Smooth muscle cell (in vitro differentiated cells): ENCODE data around the gene TNFRSF18. TPM values are rescaled to one million over a fixed set of nuclear protein-coding genes. Genes with fewer than 3 reads are reported as not detected.

Source experiments
- DNase-seq: peaks from one replicate; lab custom pipeline; 2025; ENCODE audit not compliant: unreplicated experiment; lab: John Stamatoyannopoulos, UW
- H2AFZ ChIP-seq: fragments of 200-600 bp; sonication (generic); 2 replicates; pipeline ENCODE4 v1.6.0; 2016; ENCODE audit warnings: antibody characterized with exemption, low read depth, mild to moderate bottlenecking
- H3F3A ChIP-seq: fragments of 200-600 bp; sonication (generic); 2 replicates; pipeline ENCODE4 v1.6.0; 2017; ENCODE audit warnings: antibody characterized with exemption, low read depth
- H3K27ac ChIP-seq: fragments of 200-600 bp; sonication (generic); 2 replicates; pipeline ENCODE4 v1.5.1; 2016; ENCODE audit warnings: low read depth, mild to moderate bottlenecking
- H3K27me3 ChIP-seq: fragments of 200-600 bp; sonication (generic); 2 replicates; pipeline ENCODE4 v1.6.1; 2016; ENCODE audit warnings: low read depth, mild to moderate bottlenecking
- H3K36me3 ChIP-seq: fragments of 200-600 bp; sonication (generic); 2 replicates; pipeline ENCODE4 v1.5.1; 2016; ENCODE audit warnings: low read depth
- H3K4me1 ChIP-seq: fragments of 200-600 bp; sonication (generic); 2 replicates; pipeline ENCODE4 v1.5.1; 2016; ENCODE audit warnings: low read depth
- H3K4me2 ChIP-seq: fragments of 200-600 bp; sonication (generic); 2 replicates; pipeline ENCODE4 v1.6.0; 2016; ENCODE audit warnings: mild to moderate bottlenecking
- H3K4me3 ChIP-seq: fragments of 200-600 bp; sonication (generic); 2 replicates; pipeline ENCODE4 v1.5.1; 2016; ENCODE audit warnings: mild to moderate bottlenecking
- H3K79me2 ChIP-seq: fragments of 200-600 bp; sonication (generic); 2 replicates; pipeline ENCODE4 v1.6.0; 2016; ENCODE audit warnings: low read depth, mild to moderate bottlenecking
- H3K9ac ChIP-seq: fragments of 200-600 bp; sonication (generic); 2 replicates; pipeline ENCODE4 v1.6.0; 2016; ENCODE audit warnings: low read depth
- H3K9me3 ChIP-seq: fragments of 200-600 bp; sonication (generic); replicated peaks from 2 replicates; pipeline ENCODE4 v1.5.1; 2016; ENCODE audit warnings: low read depth
- H4K20me1 ChIP-seq: fragments of 200-600 bp; sonication (generic); 2 replicates; pipeline ENCODE4 v1.6.0; 2016; ENCODE audit warnings: low read depth
- WGBS: methylation state at CpG from one replicate; pipeline ENCODE4 v1.1.7; 2016; ENCODE audit warnings: low lambda C conversion rate; 5-methylcytosine and 5-hydroxymethylcytosine counted together
- polyA plus RNA-seq: library from polyadenylated mRNA; unstranded; fragments of >200 nt; fragmentation: Nextera tagmentation; extraction: Ambion mirVana; gene quantifications from 2 replicates; pipeline ENCODE4 v1.2.1, GENCODE V29; 2016
- total RNA-seq: library from RNA; depleted of rRNA; stranded (reverse); fragments of >200 nt; gene quantifications from 2 replicates; pipeline ENCODE4 v1.2.3, GENCODE V29; 2014
- TF ChIP-seq, protein P1 (sequence below): fragments of 200-600 bp; sonication (generic); IDR thresholded peaks from 2 replicates; pipeline ENCODE4 v1.5.1; 2017; ENCODE audit warnings: borderline replicate concordance, mild to moderate bottlenecking, antibody characterized with exemption; ENCODE audit not compliant: insufficient read depth, poor library complexity, severe bottlenecking

TNFRSF18 gene
- total and polyA plus RNA-seq, 2 experiments from 2014 or later, result 4.8 to 12.2 TPM

GRCh38 chr1:1204425-1204920, 1.9 kb downstream of the TNFRSF18 start:
- TF ChIP-seq, protein P1, sequence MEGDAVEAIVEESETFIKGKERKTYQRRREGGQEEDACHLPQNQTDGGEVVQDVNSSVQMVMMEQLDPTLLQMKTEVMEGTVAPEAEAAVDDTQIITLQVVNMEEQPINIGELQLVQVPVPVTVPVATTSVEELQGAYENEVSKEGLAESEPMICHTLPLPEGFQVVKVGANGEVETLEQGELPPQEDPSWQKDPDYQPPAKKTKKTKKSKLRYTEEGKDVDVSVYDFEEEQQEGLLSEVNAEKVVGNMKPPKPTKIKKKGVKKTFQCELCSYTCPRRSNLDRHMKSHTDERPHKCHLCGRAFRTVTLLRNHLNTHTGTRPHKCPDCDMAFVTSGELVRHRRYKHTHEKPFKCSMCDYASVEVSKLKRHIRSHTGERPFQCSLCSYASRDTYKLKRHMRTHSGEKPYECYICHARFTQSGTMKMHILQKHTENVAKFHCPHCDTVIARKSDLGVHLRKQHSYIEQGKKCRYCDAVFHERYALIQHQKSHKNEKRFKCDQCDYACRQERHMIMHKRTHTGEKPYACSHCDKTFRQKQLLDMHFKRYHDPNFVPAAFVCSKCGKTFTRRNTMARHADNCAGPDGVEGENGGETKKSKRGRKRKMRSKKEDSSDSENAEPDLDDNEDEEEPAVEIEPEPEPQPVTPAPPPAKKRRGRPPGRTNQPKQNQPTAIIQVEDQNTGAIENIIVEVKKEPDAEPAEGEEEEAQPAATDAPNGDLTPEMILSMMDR, result no peak
- Histone ChIP-seq H3K36me3 (no peaks in the 10 kb centered on the region), H2AFZ (no peak overlapping the region), H3K79me2 (no peaks in the 10 kb centered on the region), H3K27me3 (no peaks in the 10 kb centered on the region), H3F3A (no peaks in the 10 kb centered on the region), H3K27ac (no peak overlapping the region), H3K4me3 (no peak overlapping the region), H3K9me3 (no peaks in the 10 kb centered on the region), H3K4me2 (no peak overlapping the region), H3K4me1 (peaks cover 9% of the 10 kb centered on the region), H3K9ac (no peak overlapping the region), H4K20me1 (no peaks in the 10 kb centered on the region)
- no peak for DNase-seq
- 100% methylated on average over 4 of the region's 8 CpGs for WGBS

GRCh38 chr1:1203561-1204424, 2.6 kb downstream of the TNFRSF18 start:
- Histone ChIP-seq H2AFZ (no peak overlapping the region), H4K20me1 (no peaks in the 10 kb centered on the region), H3K36me3 (no peaks in the 10 kb centered on the region), H3K9me3 (no peaks in the 10 kb centered on the region), H3K4me1 (peaks cover 9% of the 10 kb centered on the region), H3K9ac (no peak overlapping the region), H3K79me2 (no peaks in the 10 kb centered on the region), H3K27ac (no peak overlapping the region), H3K4me2 (no peak overlapping the region), H3K27me3 (no peaks in the 10 kb centered on the region), H3K4me3 (no peak overlapping the region), H3F3A (no peaks in the 10 kb centered on the region)
- 91% methylated on average over 49 of the region's 49 CpGs for WGBS
- TF ChIP-seq, protein P1, result no peak
- DNase-seq, result no peak

DNA sequence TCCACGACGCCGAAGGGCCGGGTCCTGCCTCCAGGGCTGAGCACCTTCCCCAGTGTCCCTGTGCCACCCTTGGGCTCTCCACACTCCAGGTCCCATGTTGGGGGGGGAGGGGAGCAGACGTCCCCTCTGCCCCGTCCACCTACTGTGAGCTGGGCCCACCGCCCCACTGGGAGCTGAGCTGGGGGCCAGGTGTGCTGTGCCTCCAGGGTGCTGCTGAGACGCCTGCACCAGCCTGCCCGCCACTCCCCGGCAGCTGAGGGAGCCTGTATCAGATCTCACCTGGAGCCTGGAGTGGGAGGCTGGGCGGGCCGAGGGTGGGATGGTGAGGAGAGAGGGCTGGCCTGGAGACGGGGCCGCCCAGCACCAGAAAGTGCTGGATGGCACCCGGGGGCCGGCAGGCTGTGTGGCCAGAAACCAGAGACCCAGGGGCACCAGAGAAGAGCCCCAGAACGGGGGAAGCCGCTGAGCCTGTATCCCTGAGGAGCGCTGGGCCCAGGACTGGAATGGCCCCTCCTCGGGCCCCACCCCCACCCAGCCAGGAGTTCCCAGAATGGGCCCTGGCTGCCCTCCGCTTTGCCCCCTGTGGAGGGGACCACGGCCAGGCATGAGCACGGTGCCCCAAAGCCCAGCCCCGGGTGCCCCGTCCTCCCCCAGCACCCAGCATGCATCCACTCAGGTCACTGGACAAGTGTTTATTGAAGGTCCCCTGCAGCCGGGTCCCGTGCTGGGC, 3.4 kb downstream of the TNFRSF18 start:
- H4K20me1 ChIP-seq, result no peaks in the 10 kb centered on the region
- TF ChIP-seq, protein P1, result no peak
- peaks cover 9% of the 10 kb centered on the region for H3K4me1 ChIP-seq
- H3F3A ChIP-seq, result no peaks in the 10 kb centered on the region
- H2AFZ ChIP-seq, result no peak overlapping the region
- H3K27me3 ChIP-seq, result no peaks in the 10 kb centered on the region
- WGBS, result 80% methylated on average over 25 of the region's 27 CpGs
- H3K27ac ChIP-seq, result no peak overlapping the region
- no peak overlapping the region for H3K4me3 ChIP-seq
- no peak for DNase-seq
- no peaks in the 10 kb centered on the region for H3K9me3 ChIP-seq
- no peak overlapping the region for H3K4me2 ChIP-seq
- H3K79me2 ChIP-seq, result no peaks in the 10 kb centered on the region
- no peak overlapping the region for H3K9ac ChIP-seq
- no peaks in the 10 kb centered on the region for H3K36me3 ChIP-seq
